ENCODE measurements around the gene CNTNAP2.

The CNTNAP2 gene

GRCh38 chr7:147980826-147981813 is 1864.5 kb downstream of the CNTNAP2 start:
- Histone ChIP-seq H3K27ac (ENCODE audit: insufficient read depth, low read depth, low read length, poor library complexity, severe bottlenecking) (no peak overlapping the region), H3K36me3 (ENCODE audit: control insufficient read depth, insufficient read depth, low read length) (no peaks in the 10 kb centered on the region), H3K4me3 (ENCODE audit: insufficient read depth, low read depth, low read length) (no peak overlapping the region), H3K4me1 (ENCODE audit: control insufficient read depth, insufficient read depth, low read length) (no peaks in the 10 kb centered on the region), H3K27me3 (ENCODE audit: control insufficient read depth, insufficient read depth, low read length, poor library complexity, severe bottlenecking) (no peaks in the 10 kb centered on the region), H3K9me3 (ENCODE audit: control insufficient read depth, low read length) (no peaks in the 10 kb centered on the region)
- WGBS, 2 experiments: 94 to 98% methylated on average over 3 of the region's 4 CpGs

GRCh38 chr7:147982307-147982706 is 1865.7 kb downstream of the CNTNAP2 start:
- Histone ChIP-seq H3K9me3 (ENCODE audit: control insufficient read depth, low read length) (no peaks in the 10 kb centered on the region), H3K36me3 (ENCODE audit: control insufficient read depth, insufficient read depth, low read length) (no peaks in the 10 kb centered on the region), H3K4me1 (ENCODE audit: control insufficient read depth, insufficient read depth, low read length) (no peaks in the 10 kb centered on the region), H3K27ac (ENCODE audit: insufficient read depth, low read depth, low read length, poor library complexity, severe bottlenecking) (no peak overlapping the region), H3K27me3 (ENCODE audit: control insufficient read depth, insufficient read depth, low read length, poor library complexity, severe bottlenecking) (no peaks in the 10 kb centered on the region), H3K4me3 (ENCODE audit: insufficient read depth, low read depth, low read length) (no peak overlapping the region)
- 52 to 68% methylated on average over 1 of the region's 1 CpG for WGBS, 2 experiments

GRCh38 chr7:147984265-147984664 is 1867.7 kb downstream of the CNTNAP2 start:
- no peak overlapping the region for H3K4me3 ChIP-seq (ENCODE audit: insufficient read depth, low read depth, low read length)
- WGBS, 2 experiments: 94 to 96% methylated on average over 2 of the region's 2 CpGs
- no peaks in the 10 kb centered on the region for H3K4me1 ChIP-seq (ENCODE audit: control insufficient read depth, insufficient read depth, low read length)
- no peak overlapping the region for H3K27ac ChIP-seq (ENCODE audit: insufficient read depth, low read depth, low read length, poor library complexity, severe bottlenecking)
- no peaks in the 10 kb centered on the region for H3K9me3 ChIP-seq (ENCODE audit: control insufficient read depth, low read length)
- no peaks in the 10 kb centered on the region for H3K36me3 ChIP-seq (ENCODE audit: control insufficient read depth, insufficient read depth, low read length)
- H3K27me3 ChIP-seq (ENCODE audit: control insufficient read depth, insufficient read depth, low read length, poor library complexity, severe bottlenecking): no peaks in the 10 kb centered on the region

- Histone ChIP-seq H3K4me3 (ENCODE audit: insufficient read depth, low read depth, low read length) (no peak overlapping the region), H3K27me3 (ENCODE audit: control insufficient read depth, insufficient read depth, low read length, poor library complexity, severe bottlenecking) (no peaks in the 10 kb centered on the region), H3K27ac (ENCODE audit: insufficient read depth, low read depth, low read length, poor library complexity, severe bottlenecking) (no peak overlapping the region), H3K36me3 (ENCODE audit: control insufficient read depth, insufficient read depth, low read length) (no peaks in the 10 kb centered on the region), H3K9me3 (ENCODE audit: control insufficient read depth, low read length) (no peaks in the 10 kb centered on the region), H3K4me1 (ENCODE audit: control insufficient read depth, insufficient read depth, low read length) (no peaks in the 10 kb centered on the region)
- WGBS, 2 experiments: 91 to 100% methylated on average over 1 of the region's 1 CpG
These were observed 1873.5 kb downstream of the CNTNAP2 start for GRCh38 chr7:147990079-147990478.

- Histone ChIP-seq H3K27me3 (ENCODE audit: control insufficient read depth, insufficient read depth, low read length, poor library complexity, severe bottlenecking) (no peaks in the 10 kb centered on the region), H3K4me3 (ENCODE audit: insufficient read depth, low read depth, low read length) (no peak overlapping the region)
These were observed 1874.3 kb downstream of the CNTNAP2 start for GRCh38 chr7:147990942-147991341.

GRCh38 chr7:147992698-147993097 is 1876.1 kb downstream of the CNTNAP2 start:
- no peaks in the 10 kb centered on the region for H3K36me3 ChIP-seq (ENCODE audit: control insufficient read depth, insufficient read depth, low read length)
- no peak overlapping the region for H3K27ac ChIP-seq (ENCODE audit: insufficient read depth, low read depth, low read length, poor library complexity, severe bottlenecking)
- no peaks in the 10 kb centered on the region for H3K4me1 ChIP-seq (ENCODE audit: control insufficient read depth, insufficient read depth, low read length)
- no peak overlapping the region for H3K4me3 ChIP-seq (ENCODE audit: insufficient read depth, low read depth, low read length)
- WGBS, 2 experiments: 87 to 93% methylated on average over 1 of the region's 2 CpGs
- H3K9me3 ChIP-seq (ENCODE audit: control insufficient read depth, low read length): no peaks in the 10 kb centered on the region
- no peaks in the 10 kb centered on the region for H3K27me3 ChIP-seq (ENCODE audit: control insufficient read depth, insufficient read depth, low read length, poor library complexity, severe bottlenecking)

More at GRCh38 chr7:147990942-147991341, 1874.3 kb downstream of the CNTNAP2 start:
- no peaks in the 10 kb centered on the region for H3K4me1 ChIP-seq (ENCODE audit: control insufficient read depth, insufficient read depth, low read length)
- H3K27ac ChIP-seq (ENCODE audit: insufficient read depth, low read depth, low read length, poor library complexity, severe bottlenecking): no peak overlapping the region
- H3K36me3 ChIP-seq (ENCODE audit: control insufficient read depth, insufficient read depth, low read length): no peaks in the 10 kb centered on the region
- H3K9me3 ChIP-seq (ENCODE audit: control insufficient read depth, low read length): no peaks in the 10 kb centered on the region
- 94 to 100% methylated on average over 2 of the region's 2 CpGs for WGBS, 2 experiments

GRCh38 chr7:147997636-147998035 is 1881.0 kb downstream of the CNTNAP2 start:
- H3K27ac ChIP-seq (ENCODE audit: insufficient read depth, low read depth, low read length, poor library complexity, severe bottlenecking): no peak overlapping the region
- H3K27me3 ChIP-seq (ENCODE audit: control insufficient read depth, insufficient read depth, low read length, poor library complexity, severe bottlenecking): no peaks in the 10 kb centered on the region
- 90 to 91% methylated on average over 6 to 10 of the region's 10 CpGs for WGBS, 2 experiments
- no peaks in the 10 kb centered on the region for H3K9me3 ChIP-seq (ENCODE audit: control insufficient read depth, low read length)
- no peak overlapping the region for H3K4me3 ChIP-seq (ENCODE audit: insufficient read depth, low read depth, low read length)
- no peaks in the 10 kb centered on the region for H3K36me3 ChIP-seq (ENCODE audit: control insufficient read depth, insufficient read depth, low read length)
- H3K4me1 ChIP-seq (ENCODE audit: control insufficient read depth, insufficient read depth, low read length): no peaks in the 10 kb centered on the region

GRCh38 chr7:147999962-148000361 is 1883.4 kb downstream of the CNTNAP2 start:
- H3K27me3 ChIP-seq (ENCODE audit: control insufficient read depth, insufficient read depth, low read length, poor library complexity, severe bottlenecking): no peaks in the 10 kb centered on the region
- no peak overlapping the region for H3K27ac ChIP-seq (ENCODE audit: insufficient read depth, low read depth, low read length, poor library complexity, severe bottlenecking)
- H3K36me3 ChIP-seq (ENCODE audit: control insufficient read depth, insufficient read depth, low read length): no peaks in the 10 kb centered on the region
- H3K4me3 ChIP-seq (ENCODE audit: insufficient read depth, low read depth, low read length): no peak overlapping the region
- no peaks in the 10 kb centered on the region for H3K4me1 ChIP-seq (ENCODE audit: control insufficient read depth, insufficient read depth, low read length)
- no peaks in the 10 kb centered on the region for H3K9me3 ChIP-seq (ENCODE audit: control insufficient read depth, low read length)
- 75 to 76% methylated on average over 3 to 4 of the region's 4 CpGs for WGBS, 2 experiments

- H3K4me1 ChIP-seq (ENCODE audit: control insufficient read depth, insufficient read depth, low read length): no peaks in the 10 kb centered on the region
- H3K4me3 ChIP-seq (ENCODE audit: insufficient read depth, low read depth, low read length): no peak overlapping the region
- WGBS, 2 experiments: 74 to 76% methylated on average over 1 of the region's 1 CpG
- no peak overlapping the region for H3K27ac ChIP-seq (ENCODE audit: insufficient read depth, low read depth, low read length, poor library complexity, severe bottlenecking)
- no peaks in the 10 kb centered on the region for H3K9me3 ChIP-seq (ENCODE audit: control insufficient read depth, low read length)
- H3K27me3 ChIP-seq (ENCODE audit: control insufficient read depth, insufficient read depth, low read length, poor library complexity, severe bottlenecking): no peaks in the 10 kb centered on the region
- no peaks in the 10 kb centered on the region for H3K36me3 ChIP-seq (ENCODE audit: control insufficient read depth, insufficient read depth, low read length)
These were observed 1895.2 kb downstream of the CNTNAP2 start for GRCh38 chr7:148011753-148012152.

GRCh38 chr7:148014001-148014400 is 1897.4 kb downstream of the CNTNAP2 start:
- 78 to 93% methylated on average over 4 to 6 of the region's 6 CpGs for WGBS, 2 experiments

More at GRCh38 chr7:148014001-148014400, 1897.4 kb downstream of the CNTNAP2 start:
- Histone ChIP-seq H3K4me3 (ENCODE audit: insufficient read depth, low read depth, low read length) (no peak overlapping the region), H3K27ac (ENCODE audit: insufficient read depth, low read depth, low read length, poor library complexity, severe bottlenecking) (no peak overlapping the region), H3K27me3 (ENCODE audit: control insufficient read depth, insufficient read depth, low read length, poor library complexity, severe bottlenecking) (no peaks in the 10 kb centered on the region), H3K36me3 (ENCODE audit: control insufficient read depth, insufficient read depth, low read length) (no peaks in the 10 kb centered on the region), H3K9me3 (ENCODE audit: control insufficient read depth, low read length) (no peaks in the 10 kb centered on the region), H3K4me1 (ENCODE audit: control insufficient read depth, insufficient read depth, low read length) (no peaks in the 10 kb centered on the region)

Measured in ectodermal cell (in vitro differentiated cells).